ENCODE data around the gene PDE3B.

- TF ChIP-seq POLR2A (IDR thresholded peaks at IDR 0.05) (no peak), CTCF (IDR thresholded peaks at IDR 0.05) (no peak), POLR2AphosphoS5 (IDR thresholded peaks at IDR 0.05) (no peak)
Observed at GRCh38 chr11:14612694-14613093, 30.9 kb upstream of the PDE3B start.

All from prostate gland (tissue), 2 donors.